Measurements from ENCODE around the gene PARP3. TPM values are rescaled to one million over a fixed set of nuclear protein-coding genes. Genes with fewer than 3 reads are reported as not detected.

The PARP3 gene
- total and polyA plus RNA-seq, 2 of the 8 experiments (the other 6 are each of a cell fraction or from before 2014, with no cell fraction given), result 1.3 to 1.6 TPM

GRCh38 chr3:51995346-51996163 is 53.4 kb downstream of the PARP3 start, which contains the start of gene RPL29 (continued):
- TF ChIP-seq TAF7 (optimal IDR thresholded peaks at IDR 0.05; ENCODE audit: borderline replicate concordance, low read depth, low read length) (peak; percentile 99), SIX5 (IDR thresholded peaks at IDR 0.05; ENCODE audit: low read depth, low read length) (peak; percentile 41), GABPA (IDR thresholded peaks at IDR 0.05; ENCODE audit: borderline replicate concordance, insufficient read depth, low read length) (peak; percentile 100), CHD2 (IDR thresholded peaks at IDR 0.05; ENCODE audit: low read length) (no peak), SP2 (IDR thresholded peaks at IDR 0.05; ENCODE audit: low read length) (no peak), SP4 (IDR thresholded peaks at IDR 0.05; ENCODE audit: low read length) (no peak; the same call in 1 of the 2 replicates), CHD1 (IDR thresholded peaks at IDR 0.05; ENCODE audit: low read depth, low read length) (0 out of 2 replicates have a peak, but pooled peaks have one; percentile 34), MAX (IDR thresholded peaks at IDR 0.05) (peak; percentile 85; the same call in 1 of the 2 replicates), JUN (IDR thresholded peaks at IDR 0.05; ENCODE audit: low read depth, low read length) (no peak), GTF2F1 (IDR thresholded peaks at IDR 0.05; ENCODE audit: borderline replicate concordance, low read depth, low read length) (peak; percentile 91), SAP30 (IDR thresholded peaks at IDR 0.05; ENCODE audit: insufficient read depth, insufficient replicate concordance, low read length) (no peak), CTCF (IDR thresholded peaks at IDR 0.05; ENCODE audit: control extremely low read depth in 1 of 3, insufficient read depth in 1 of 3, low read depth in 1 of 3, low read length in 3 of 3) (peak in 1 of 3 experiments; percentile 2; a peak in 1 of 4 replicates), RBBP5 (IDR thresholded peaks at IDR 0.05; ENCODE audit: borderline replicate concordance, low read depth, low read length) (no peak), TCF12 (IDR thresholded peaks at IDR 0.05; ENCODE audit: low read depth, low read length) (no peak)
- TF ChIP-seq, protein P1, sequence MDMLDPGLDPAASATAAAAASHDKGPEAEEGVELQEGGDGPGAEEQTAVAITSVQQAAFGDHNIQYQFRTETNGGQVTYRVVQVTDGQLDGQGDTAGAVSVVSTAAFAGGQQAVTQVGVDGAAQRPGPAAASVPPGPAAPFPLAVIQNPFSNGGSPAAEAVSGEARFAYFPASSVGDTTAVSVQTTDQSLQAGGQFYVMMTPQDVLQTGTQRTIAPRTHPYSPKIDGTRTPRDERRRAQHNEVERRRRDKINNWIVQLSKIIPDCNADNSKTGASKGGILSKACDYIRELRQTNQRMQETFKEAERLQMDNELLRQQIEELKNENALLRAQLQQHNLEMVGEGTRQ (IDR thresholded peaks at IDR 0.05; ENCODE audit: low read length), result no peak
